Neural cell (in vitro differentiated cells): Measurements from ENCODE around the gene KIF22.

Source experiments
- EP300 ChIP-seq: fragments of 450-650 bp; conservative IDR thresholded peaks from 2 replicates; pipeline ENCODE4 v1.6.1; 2014; ENCODE audit warnings: antibody characterized with exemption, mild to moderate bottlenecking, moderate library complexity; ENCODE audit not compliant: poor library complexity, severe bottlenecking
- POLR2AphosphoS5 ChIP-seq: IDR thresholded peaks from 2 replicates; pipeline ENCODE4 v1.6.1; 2012
- RAD21 ChIP-seq: fragments of 450-650 bp; conservative IDR thresholded peaks from 2 replicates; pipeline ENCODE4 v1.6.1; 2014; ENCODE audit warnings: antibody characterized with exemption, mild to moderate bottlenecking, moderate library complexity
- TF ChIP-seq, protein P1 (sequence below): fragments of 450-650 bp; IDR thresholded peaks from 2 replicates; pipeline ENCODE4 v1.5.1; 2014; ENCODE audit warnings: antibody characterized with exemption, mild to moderate bottlenecking, moderate library complexity; ENCODE audit not compliant: poor library complexity, severe bottlenecking

DNA sequence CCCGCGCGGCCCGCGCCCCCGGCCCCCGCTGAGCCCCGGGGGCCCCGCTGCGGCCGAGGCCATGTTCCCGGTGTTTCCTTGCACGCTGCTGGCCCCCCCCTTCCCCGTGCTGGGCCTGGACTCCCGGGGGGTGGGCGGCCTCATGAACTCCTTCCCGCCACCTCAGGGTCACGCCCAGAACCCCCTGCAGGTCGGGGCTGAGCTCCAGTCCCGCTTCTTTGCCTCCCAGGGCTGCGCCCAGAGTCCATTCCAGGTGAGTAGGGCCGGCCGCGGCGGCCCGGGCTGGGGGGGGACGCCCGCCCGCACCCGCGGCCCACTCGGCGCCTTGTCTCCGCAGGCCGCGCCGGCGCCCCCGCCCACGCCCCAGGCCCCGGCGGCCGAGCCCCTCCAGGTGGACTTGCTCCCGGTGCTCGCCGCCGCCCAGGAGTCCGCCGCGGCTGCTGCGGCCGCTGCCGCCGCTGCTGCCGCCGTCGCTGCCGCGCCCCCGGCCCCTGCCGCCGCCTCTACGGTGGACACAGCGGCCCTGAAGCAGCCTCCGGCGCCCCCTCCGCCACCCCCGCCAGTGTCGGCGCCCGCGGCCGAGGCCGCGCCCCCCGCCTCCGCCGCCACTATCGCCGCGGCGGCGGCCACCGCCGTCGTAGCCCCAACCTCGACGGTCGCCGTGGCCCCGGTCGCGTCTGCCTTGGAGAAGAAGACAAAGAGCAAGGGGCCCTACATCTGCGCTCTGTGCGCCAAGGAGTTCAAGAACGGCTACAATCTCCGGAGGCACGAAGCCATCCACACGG lies 16.3 kb downstream of the KIF22 start:
- TF ChIP-seq, protein P1, sequence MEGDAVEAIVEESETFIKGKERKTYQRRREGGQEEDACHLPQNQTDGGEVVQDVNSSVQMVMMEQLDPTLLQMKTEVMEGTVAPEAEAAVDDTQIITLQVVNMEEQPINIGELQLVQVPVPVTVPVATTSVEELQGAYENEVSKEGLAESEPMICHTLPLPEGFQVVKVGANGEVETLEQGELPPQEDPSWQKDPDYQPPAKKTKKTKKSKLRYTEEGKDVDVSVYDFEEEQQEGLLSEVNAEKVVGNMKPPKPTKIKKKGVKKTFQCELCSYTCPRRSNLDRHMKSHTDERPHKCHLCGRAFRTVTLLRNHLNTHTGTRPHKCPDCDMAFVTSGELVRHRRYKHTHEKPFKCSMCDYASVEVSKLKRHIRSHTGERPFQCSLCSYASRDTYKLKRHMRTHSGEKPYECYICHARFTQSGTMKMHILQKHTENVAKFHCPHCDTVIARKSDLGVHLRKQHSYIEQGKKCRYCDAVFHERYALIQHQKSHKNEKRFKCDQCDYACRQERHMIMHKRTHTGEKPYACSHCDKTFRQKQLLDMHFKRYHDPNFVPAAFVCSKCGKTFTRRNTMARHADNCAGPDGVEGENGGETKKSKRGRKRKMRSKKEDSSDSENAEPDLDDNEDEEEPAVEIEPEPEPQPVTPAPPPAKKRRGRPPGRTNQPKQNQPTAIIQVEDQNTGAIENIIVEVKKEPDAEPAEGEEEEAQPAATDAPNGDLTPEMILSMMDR, result no peak
- TF ChIP-seq POLR2AphosphoS5, result no peak
- no peak for TF ChIP-seq EP300
- no peak for TF ChIP-seq RAD21
